NCI-H128 (cell line): ENCODE results near the gene SEMA7A.

ENCODE experiments used
- DNase-seq: peaks from one replicate; lab custom pipeline; 2025; ENCODE audit not compliant: unreplicated experiment; lab: John Stamatoyannopoulos, UW

SEMA7A gene

DNA sequence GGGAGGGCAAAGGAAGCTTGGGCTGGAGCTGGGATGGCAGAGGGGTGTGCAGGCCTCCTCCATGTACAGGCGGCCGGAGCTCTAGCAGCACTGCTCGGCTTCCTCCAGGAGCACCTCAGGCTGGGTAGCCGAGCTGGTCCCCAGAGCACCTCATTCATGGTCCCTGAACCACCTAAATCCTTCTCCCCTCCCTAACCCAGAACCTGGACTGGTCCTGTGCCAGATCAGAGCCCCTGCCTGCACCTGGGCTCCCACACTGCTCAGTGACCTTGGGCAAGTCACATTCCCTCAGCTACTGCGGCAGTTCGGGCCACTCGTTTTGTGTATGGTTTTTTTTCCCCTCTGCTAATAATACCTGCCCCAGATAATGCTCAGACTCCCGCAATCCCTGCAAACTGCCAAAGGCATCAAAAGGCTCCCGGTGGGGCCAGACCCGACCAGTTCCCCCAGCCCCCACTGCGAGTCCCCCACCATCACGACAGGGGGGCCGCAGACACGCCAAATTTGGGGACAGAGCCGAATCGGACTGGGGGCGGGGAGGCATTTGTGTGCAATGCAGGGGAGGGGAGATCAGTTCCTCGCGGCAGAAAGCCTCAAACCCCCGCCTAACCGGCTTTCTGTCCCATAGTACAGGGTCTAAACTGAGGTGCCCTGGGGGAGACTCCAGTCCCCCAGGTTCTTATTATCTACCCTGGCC, 1.3 kb downstream of the SEMA7A start:
- no peak for DNase-seq

DNA sequence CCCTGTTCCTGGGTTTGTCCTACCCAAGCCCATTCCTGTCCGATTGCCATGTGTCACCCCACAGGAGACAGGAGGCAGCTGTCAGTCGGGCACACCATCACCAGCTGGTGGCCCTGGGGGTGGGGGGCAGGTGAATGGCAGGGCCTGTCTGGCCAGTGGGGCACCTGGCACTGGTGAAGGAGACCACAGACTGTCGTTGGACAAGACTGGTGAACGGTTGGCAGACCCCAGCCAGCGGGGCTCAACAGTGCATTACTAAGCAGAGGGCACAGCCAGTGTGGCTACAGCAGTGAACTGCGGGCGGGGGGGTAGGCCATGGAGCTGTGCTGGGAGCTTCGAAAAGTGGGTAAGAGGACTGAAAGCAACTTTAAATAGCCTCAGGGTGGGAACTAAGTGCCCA, 2.1 kb downstream of the SEMA7A start:
- no peak for DNase-seq

DNA sequence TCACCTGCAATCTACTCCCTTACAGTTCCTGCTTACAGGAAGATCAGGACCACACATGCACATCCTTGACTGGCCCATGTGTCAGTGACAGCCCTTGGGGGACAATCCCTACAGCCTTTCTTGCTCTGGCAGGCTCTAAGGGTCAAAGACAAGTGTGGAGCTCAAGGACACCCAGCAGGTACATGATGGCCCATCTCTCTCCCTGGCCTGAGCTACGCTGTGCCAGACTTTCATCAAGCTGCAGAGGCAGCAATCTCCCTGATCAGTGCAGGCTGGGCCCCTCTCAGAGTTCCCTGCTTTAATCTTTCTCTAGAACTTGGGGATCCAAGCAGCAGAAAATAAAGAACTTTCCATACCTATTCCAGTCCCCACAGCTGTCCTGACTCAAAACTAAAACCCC, 2.6 kb downstream of the SEMA7A start:
- no peak for DNase-seq

- DNase-seq = no peak
Measured at GRCh38 chr15:74430510-74430951, 3.2 kb downstream of the SEMA7A start.

GRCh38 chr15:74429781-74430400, 3.9 kb downstream of the SEMA7A start:
- DNase-seq = no peak

DNA sequence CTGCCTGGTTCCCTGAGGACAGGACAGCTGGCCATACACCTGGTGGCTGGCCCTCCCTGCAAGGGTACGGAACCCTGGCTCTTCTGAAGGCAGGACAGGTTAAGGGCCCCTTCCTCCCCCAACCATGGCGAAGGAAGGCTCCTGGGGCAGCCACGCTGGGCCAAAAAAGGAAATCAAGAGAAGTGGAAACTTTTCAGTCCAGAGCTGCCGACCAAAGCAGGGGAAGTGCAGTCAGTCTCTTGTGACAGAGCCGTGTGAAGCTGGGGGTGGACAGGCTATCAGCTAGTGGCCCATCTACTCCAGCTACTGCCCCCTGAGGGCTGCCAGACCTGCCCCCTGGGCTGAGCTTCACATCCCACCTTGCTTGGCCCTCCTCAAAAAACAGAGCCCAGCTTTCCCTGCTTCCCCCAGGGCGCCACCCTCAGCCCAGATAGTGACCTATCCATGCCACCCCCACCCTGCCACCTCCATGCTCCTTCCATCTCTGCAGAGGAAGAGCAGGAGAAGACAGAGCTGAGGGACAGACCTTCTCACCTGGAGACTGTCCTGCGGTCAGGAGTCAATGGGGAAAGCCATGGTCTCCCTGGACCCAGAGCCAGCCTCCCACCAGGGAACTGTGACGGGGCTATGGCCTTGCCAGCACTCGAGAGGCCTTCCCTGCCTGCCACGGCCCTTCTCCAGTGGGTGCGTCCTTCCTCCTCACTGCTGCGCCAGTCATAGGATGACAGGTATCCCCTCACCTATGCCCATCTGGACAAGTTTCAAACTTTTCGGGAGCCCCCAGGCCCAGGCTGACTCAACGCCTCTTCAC, 4.6 kb downstream of the SEMA7A start:
- DNase-seq = no peak

DNA sequence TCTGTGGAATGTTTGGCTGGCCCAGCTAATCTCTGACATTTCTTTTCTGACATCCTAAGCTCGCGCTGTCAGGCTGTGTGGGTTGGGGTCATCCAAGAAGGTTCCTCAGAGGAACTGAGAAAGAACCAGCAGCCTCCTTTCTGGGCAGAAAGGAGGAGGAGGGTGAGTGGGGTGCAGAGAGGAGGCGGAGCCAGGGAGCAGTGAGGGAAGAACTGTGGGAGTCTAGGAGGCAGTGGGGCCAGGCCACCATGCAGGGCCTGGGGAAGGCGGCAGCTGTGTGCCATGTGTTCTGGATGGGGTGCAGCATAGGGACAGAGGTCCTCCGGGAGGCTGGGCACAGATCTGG, 5.3 kb downstream of the SEMA7A start:
- DNase-seq = no peak

- no peak for DNase-seq
Measured at GRCh38 chr15:74427607-74428441, 5.9 kb downstream of the SEMA7A start.

DNA sequence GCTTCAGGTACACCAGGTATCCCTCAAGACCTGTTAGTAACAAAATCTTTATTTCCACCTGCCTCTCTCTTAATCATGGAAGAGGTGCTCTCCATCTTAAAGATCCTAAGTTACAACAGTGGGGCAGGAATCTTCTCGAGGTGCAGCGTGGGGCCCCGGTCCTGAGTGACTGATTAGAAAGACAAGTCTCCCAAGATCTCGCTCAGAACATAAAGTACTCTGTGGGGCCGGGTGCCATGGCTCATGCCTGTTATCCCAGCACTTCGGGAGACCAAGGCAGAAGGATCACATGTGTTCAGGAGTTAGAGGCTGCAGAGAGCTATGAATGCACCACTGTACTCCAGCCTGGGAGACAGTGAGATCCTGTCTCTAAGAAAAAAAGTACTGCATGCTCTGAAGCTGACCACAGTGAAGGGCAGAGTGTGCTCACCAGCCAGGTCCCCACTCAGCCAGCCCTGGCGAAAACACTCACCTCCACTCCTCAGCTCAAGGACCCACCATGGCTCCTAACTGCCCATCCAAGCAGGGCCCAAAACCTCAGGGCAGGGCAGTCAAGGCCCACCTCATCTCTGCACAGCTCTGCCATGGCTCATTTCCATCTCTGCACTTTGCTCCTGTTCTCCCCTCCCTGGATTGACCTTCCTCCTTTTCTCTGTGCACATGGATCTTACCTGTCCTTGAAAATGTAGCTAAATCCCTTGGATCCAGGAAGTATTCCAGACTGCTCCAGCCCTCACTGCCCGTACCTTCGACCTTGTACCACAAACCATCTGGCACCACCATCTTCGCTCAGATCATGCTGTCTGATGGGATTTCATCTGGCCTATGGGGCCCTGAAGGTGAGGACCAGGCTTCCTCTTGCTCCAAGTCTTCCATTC, 7.1 kb downstream of the SEMA7A start:
- DNase-seq = no peak

- no peak for DNase-seq
Measured at GRCh38 chr15:74425630-74426029, 8.1 kb downstream of the SEMA7A start.

- no peak for DNase-seq
Measured at GRCh38 chr15:74424901-74425528, 8.7 kb downstream of the SEMA7A start.

GRCh38 chr15:74423431-74424257, 10.1 kb downstream of the SEMA7A start:
- no peak for DNase-seq

DNA sequence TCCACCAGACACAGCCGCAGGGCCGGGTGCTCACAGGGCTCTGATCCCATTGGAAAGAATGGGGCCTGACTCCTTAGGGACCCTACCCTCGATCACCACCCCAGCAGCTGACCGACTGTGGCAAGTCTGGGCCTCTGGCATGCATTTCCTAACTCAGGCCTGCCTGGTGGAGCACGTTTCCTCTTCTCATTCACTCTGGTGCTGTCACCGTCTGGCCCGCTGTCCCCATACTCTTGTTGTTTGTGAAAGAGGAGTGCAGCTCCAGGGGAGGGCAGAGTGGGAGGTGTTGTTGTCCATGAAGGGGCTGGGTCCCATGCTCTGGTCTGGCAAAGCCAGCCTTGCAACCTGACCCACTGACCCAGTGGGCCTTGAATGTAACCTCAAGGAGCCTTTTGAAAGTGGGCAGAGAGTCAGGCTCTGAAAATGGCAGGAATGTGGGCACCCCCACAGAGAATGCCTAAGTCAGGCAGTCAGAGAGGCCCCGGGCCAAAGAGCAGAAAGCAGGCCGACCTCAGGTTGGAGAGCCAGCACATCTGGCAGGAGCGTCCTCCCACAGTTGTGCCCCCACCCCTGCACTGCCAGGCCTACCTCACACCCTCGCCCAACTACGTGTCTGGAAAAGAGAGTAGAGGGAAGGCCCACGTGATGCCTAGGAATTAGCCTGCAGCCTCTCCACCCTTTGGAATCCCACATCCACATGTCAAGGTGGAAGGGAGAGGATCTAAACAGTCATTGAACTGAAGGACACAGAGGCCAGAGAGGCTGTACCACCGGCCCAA, 10.9 kb downstream of the SEMA7A start:
- no peak for DNase-seq

DNA sequence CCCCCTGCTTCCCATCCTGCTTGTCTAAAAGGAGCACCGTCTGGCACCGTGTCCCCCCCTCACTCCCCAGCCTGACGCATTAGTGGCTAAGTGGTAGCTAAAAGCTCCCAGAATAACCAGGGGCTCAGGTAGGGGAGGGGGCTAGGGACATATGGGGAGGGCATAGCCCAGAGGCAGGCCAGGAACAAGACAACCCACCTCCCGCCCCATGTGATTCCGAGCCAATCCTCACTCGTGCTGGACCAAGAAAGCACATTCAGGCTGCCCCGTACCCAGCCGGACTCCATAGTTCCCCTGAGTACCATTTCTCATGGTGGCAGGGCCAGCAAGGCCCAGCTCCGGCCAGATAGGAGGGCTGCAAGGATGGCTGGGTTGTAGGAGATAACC, 11.5 kb downstream of the SEMA7A start:
- no peak for DNase-seq

- DNase-seq = no peak
Measured at GRCh38 chr15:74421302-74422245, 12.2 kb downstream of the SEMA7A start.

DNA sequence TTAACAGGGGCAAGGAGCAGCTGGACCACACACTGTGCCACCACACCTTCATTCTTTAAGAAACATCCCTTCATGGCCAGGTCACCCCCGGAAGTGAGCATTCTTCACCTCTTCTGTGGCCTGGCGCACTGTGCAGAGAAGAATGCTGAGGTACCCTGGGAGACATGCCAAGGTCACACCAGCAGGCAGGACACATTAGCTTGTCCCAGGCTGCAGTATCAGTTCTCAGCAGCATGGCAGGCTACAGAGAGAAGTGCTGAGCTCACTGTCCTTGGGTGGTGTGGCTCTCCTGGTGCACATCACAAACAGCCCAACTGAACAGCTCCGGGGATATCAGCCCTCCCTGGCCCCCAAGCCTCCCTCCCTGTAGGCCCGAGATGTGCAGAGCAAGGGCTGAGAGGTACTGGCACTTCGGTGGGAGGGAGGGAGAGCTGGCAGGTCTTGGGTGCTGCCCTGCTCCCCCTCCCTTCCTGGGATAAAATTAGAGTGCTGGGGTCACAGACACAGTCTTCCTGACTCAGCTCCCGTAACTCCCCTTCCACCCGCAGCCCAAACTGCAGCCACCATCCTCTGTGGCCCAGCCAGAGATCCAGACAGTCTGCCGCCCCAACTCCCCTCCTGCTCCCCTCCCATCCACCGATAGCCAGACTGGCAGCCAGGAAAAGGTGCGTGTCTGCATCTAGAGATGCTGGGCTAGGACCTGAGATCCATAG, 13.4 kb downstream of the SEMA7A start:
- DNase-seq = no peak

GRCh38 chr15:74419432-74419831, 14.3 kb downstream of the SEMA7A start:
- DNase-seq = no peak
